SK-N-SH (cell line): ENCODE measurements around the gene MAP2.

Experiments used
- EZH2phosphoT487 ChIP-seq: fragments of 200-600 bp; sonication (generic); IDR thresholded peaks from 2 replicates; pipeline ENCODE4 v1.6.1; 2017; ENCODE audit warnings: low read depth, mixed run types, mild to moderate bottlenecking, antibody characterized with exemption, moderate library complexity, borderline replicate concordance
- TF ChIP-seq, protein P1 (sequence below): IDR thresholded peaks from 2 replicates; pipeline ENCODE4 v1.4.0; 2012; ENCODE audit warnings: low read depth

DNA sequence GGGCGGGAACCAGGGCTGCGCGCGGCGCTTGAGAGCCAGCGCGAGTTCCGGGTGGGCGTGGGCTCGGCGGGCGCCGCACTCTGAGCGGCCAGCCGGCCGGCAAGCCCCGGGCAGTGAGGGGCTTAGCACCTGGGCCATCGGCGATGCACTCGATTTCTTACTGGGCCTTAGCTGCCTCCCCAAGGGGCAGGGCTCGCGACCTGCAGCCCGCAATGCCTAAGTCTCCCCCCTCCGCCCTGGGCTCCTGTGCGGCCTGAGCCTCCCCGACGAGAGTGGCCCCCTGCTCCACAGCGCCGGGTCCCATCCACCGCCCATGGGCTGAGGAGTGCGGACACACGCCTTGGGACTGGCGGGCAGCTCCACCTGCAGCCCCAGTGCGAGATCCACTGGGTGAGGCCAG, 36.5 kb upstream of the MAP2 start:
- TF ChIP-seq EZH2phosphoT487 = no peak
- TF ChIP-seq, protein P1, sequence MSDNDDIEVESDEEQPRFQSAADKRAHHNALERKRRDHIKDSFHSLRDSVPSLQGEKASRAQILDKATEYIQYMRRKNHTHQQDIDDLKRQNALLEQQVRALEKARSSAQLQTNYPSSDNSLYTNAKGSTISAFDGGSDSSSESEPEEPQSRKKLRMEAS = no peak
